Parathyroid adenoma (tissue), 2 donors: Measurements from ENCODE around the gene GOLPH3.

ENCODE experiments used
- H2AFZ ChIP-seq: fragments of 300-600 bp; sonication (generic); one replicate; pipeline ENCODE4 v1.7.0; 2017; ENCODE audit warnings: antibody characterized with exemption, mild to moderate bottlenecking
- H3K27ac ChIP-seq: fragments of 300-600 bp; sonication (generic); one replicate; pipeline ENCODE4 v1.7.0; 2017
- H3K27me3 ChIP-seq: fragments of 300-600 bp; sonication (generic); one replicate; pipeline ENCODE4 v1.7.0; 2017; ENCODE audit warnings: low read length; ENCODE audit not compliant: control insufficient read depth, insufficient read depth
- H3K36me3 ChIP-seq: fragments of 300-600 bp; sonication (generic); one replicate; pipeline ENCODE4 v1.7.0; 2017; ENCODE audit warnings: low read length; ENCODE audit not compliant: control insufficient read depth, insufficient read depth
- H3K4me1 ChIP-seq: fragments of 300-600 bp; sonication (generic); one replicate; pipeline ENCODE4 v1.7.0; 2017; ENCODE audit warnings: control low read depth
- H3K4me2 ChIP-seq: fragments of 300-600 bp; sonication (generic); one replicate; pipeline ENCODE4 v1.7.0; 2017; ENCODE audit warnings: low read length
- H3K4me3 ChIP-seq: fragments of 300-600 bp; sonication (generic); one replicate; pipeline ENCODE4 v1.7.0; 2017; ENCODE audit warnings: low read depth, low read length
- H3K79me2 ChIP-seq: fragments of 300-600 bp; sonication (generic); one replicate; pipeline ENCODE4 v1.7.0; 2017; ENCODE audit warnings: control low read depth
- H3K9ac ChIP-seq: fragments of 300-600 bp; sonication (generic); one replicate; pipeline ENCODE4 v1.7.0; 2017; ENCODE audit warnings: mild to moderate bottlenecking
- H3K9me3 ChIP-seq: fragments of 300-600 bp; sonication (generic); one replicate; pipeline ENCODE4 v1.7.0; 2017; ENCODE audit warnings: low read length; ENCODE audit not compliant: control insufficient read depth
- CTCF ChIP-seq: fragments of 300-600 bp; sonication (generic); IDR thresholded peaks from one replicate; pipeline ENCODE4 v1.7.0; 2017; ENCODE audit warnings: antibody characterized with exemption, mild to moderate bottlenecking
- donor health status: primary hyperparathyroidism.

Gene GOLPH3

DNA sequence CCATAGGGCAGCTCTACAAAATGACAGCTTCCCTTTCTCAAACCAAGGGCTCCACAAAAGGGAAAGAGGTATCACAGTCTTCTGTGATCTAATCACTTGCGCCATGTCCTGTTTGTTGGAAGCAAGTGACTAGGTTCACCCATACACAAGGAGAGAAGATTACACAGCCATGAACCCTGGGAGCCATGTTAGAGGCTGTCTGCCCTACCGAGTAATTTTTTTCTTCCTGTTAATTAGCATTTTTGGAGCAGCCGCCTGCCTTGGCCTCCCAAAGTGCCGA is 33.2 kb upstream of the GOLPH3 start:
- H3K9me3 ChIP-seq = no peaks in the 10 kb centered on the region
- H3K27me3 ChIP-seq = no peaks in the 10 kb centered on the region
- H3K36me3 ChIP-seq = no peaks in the 10 kb centered on the region
- H3K79me2 ChIP-seq = no peaks in the 10 kb centered on the region
- H3K4me3 ChIP-seq = no peak overlapping the region
- no peak for TF ChIP-seq CTCF
- no peaks in the 10 kb centered on the region for H3K4me1 ChIP-seq
- H2AFZ ChIP-seq = no peak overlapping the region
- H3K4me2 ChIP-seq = no peak overlapping the region
- no peak overlapping the region for H3K27ac ChIP-seq
- no peak overlapping the region for H3K9ac ChIP-seq

- Histone ChIP-seq H3K36me3 (no peaks in the 10 kb centered on the region), H3K79me2 (no peaks in the 10 kb centered on the region), H2AFZ (no peak overlapping the region), H3K4me1 (no peaks in the 10 kb centered on the region), H3K4me3 (no peak overlapping the region), H3K9ac (no peak overlapping the region), H3K27ac (no peak overlapping the region), H3K27me3 (no peaks in the 10 kb centered on the region), H3K4me2 (no peak overlapping the region), H3K9me3 (no peaks in the 10 kb centered on the region)
- no peak for TF ChIP-seq CTCF
Observed at GRCh38 chr5:32206509-32207354, 32.6 kb upstream of the GOLPH3 start.

- H3K79me2 ChIP-seq = no peaks in the 10 kb centered on the region
- H3K9ac ChIP-seq = no peak overlapping the region
- TF ChIP-seq CTCF = no peak
- no peaks in the 10 kb centered on the region for H3K4me1 ChIP-seq
- H2AFZ ChIP-seq = no peak overlapping the region
- H3K27me3 ChIP-seq = no peaks in the 10 kb centered on the region
- no peaks in the 10 kb centered on the region for H3K36me3 ChIP-seq
- no peaks in the 10 kb centered on the region for H3K9me3 ChIP-seq
- H3K4me3 ChIP-seq = no peak overlapping the region
- no peak overlapping the region for H3K4me2 ChIP-seq
- H3K27ac ChIP-seq = no peak overlapping the region
Observed at GRCh38 chr5:32206053-32206452, 31.9 kb upstream of the GOLPH3 start.

GRCh38 chr5:32202394-32202793 is 28.3 kb upstream of the GOLPH3 start:
- H3K27me3 ChIP-seq = no peaks in the 10 kb centered on the region
- no peak overlapping the region for H3K4me3 ChIP-seq
- no peaks in the 10 kb centered on the region for H3K79me2 ChIP-seq
- no peak overlapping the region for H2AFZ ChIP-seq
- H3K27ac ChIP-seq = no peak overlapping the region
- no peak for TF ChIP-seq CTCF
- no peaks in the 10 kb centered on the region for H3K36me3 ChIP-seq
- no peak overlapping the region for H3K9ac ChIP-seq
- H3K4me2 ChIP-seq = no peak overlapping the region
- H3K4me1 ChIP-seq = no peaks in the 10 kb centered on the region
- H3K9me3 ChIP-seq = no peaks in the 10 kb centered on the region

DNA sequence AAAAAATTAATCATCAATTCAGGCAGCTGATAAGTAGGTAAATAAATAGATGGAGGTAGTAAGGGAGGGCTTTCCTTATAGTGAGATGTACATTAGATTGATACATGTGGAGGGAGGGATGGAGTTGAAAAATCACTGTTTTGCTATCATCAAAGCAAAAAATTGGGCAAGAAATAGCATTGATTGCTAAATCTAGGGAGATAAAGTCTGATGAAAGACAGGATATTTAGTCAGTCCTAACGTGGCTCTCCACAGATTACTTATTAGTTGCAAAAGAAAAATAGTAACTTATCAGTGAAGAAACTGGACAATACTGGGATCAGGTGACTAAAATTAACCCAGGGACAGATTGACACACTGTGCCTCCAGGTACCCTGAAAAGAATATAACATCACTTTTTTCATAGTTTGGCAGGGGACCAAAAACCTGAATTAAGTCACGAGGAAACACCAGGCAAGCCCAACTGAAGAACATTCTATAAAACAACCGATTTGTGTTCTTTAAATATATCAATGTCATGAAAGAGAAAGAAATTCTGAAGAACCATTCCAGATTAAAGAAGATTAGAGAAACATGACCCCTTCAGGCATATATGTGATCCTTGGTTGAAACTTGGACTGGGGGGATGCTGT is 27.1 kb upstream of the GOLPH3 start:
- TF ChIP-seq CTCF = no peak
- H3K9ac ChIP-seq = no peak overlapping the region
- no peak overlapping the region for H3K27ac ChIP-seq
- no peaks in the 10 kb centered on the region for H3K36me3 ChIP-seq
- no peaks in the 10 kb centered on the region for H3K79me2 ChIP-seq
- no peaks in the 10 kb centered on the region for H3K9me3 ChIP-seq
- H3K4me3 ChIP-seq = no peak overlapping the region
- H3K4me2 ChIP-seq = no peak overlapping the region
- no peak overlapping the region for H2AFZ ChIP-seq
- no peaks in the 10 kb centered on the region for H3K4me1 ChIP-seq
- no peaks in the 10 kb centered on the region for H3K27me3 ChIP-seq
